GM12878 (cell line): ENCODE data around the gene CABLES1. TPM values are rescaled to one million over a fixed set of nuclear protein-coding genes. Genes with fewer than 3 reads are reported as not detected.

Source experiments
- ATAC-seq: fragments of 200-7000 bp; cut with Tn5 transposase; 3 replicates; pipeline ENCODE4 v1.9.1; 2020; ENCODE audit warnings: mild to moderate bottlenecking, moderate library complexity
- BruUV-seq: library from RNA; stranded (reverse); fragments of 400-500 nt; replicated peaks from 2 replicates; lab custom pipeline; 2021; lab: Mats Ljungman, UMichigan
- CTCF ChIA-PET: fragments of 300-600 bp; sonication (Branson Sonifier 250); formaldehyde crosslinking; extraction: SDS; loops from one replicate; lab custom pipeline; 2021; ENCODE audit warnings: inconsistent platforms; lab: Yijun Ruan, JAX
- POLR2A ChIA-PET: fragments of 350-600 bp; formaldehyde crosslinking; extraction: SDS; loops from one replicate; lab custom pipeline; 2021; ENCODE audit warnings: inconsistent platforms; lab: Charles Lee
- RAD21 ChIA-PET: fragments of 300-600 bp; sonication (Branson Sonifier 250); formaldehyde crosslinking; loops from one replicate; lab custom pipeline; 2023; ENCODE audit warnings: antibody characterized with exemption; ENCODE audit not compliant: unreplicated experiment; lab: Charles Lee
- SMC1A ChIA-PET: fragments of 300-600 bp; sonication (Branson Sonifier 250); formaldehyde crosslinking; loops from one replicate; lab custom pipeline; 2023; ENCODE audit not compliant: unreplicated experiment, uncharacterized antibody; lab: Charles Lee
- DNase-seq: peaks from one replicate; pipeline ENCODE4 v3.0.0-alpha.2; 2011; ENCODE audit warnings: low read depth, low spot score
- FAIRE-seq: peaks from 3 replicates; lab custom pipeline; 2011; peaks lifted over from hg19 to GRCh38; lab: Jason Lieb, UNC
- H2AFZ ChIP-seq: 2 replicates; pipeline ENCODE4 v1.6.0; 2011; ENCODE audit warnings: low read depth, low read length, control low read depth; ENCODE audit not compliant: control insufficient read depth
- H3K27ac ChIP-seq: 2 replicates; pipeline ENCODE4 v1.5.1; 2011; ENCODE audit warnings: control low read depth; ENCODE audit not compliant: control insufficient read depth, insufficient read depth
- H3K27me3 ChIP-seq, 2 experiments: replicated peaks in 1 of 2; 2 replicates each; pipeline versions ENCODE4 v1.6.0 to v1.6.1; 2011; ENCODE audit warnings: low read length in 1 of 2; ENCODE audit not compliant: control insufficient read depth in 2 of 2, insufficient read depth in 2 of 2
- H3K36me3 ChIP-seq, 2 experiments: 2 replicates each; pipeline ENCODE4 v1.5.1; 2011; ENCODE audit warnings: low read length in 1 of 2; ENCODE audit not compliant: control insufficient read depth in 2 of 2, insufficient read depth in 2 of 2
- H3K4me1 ChIP-seq: 2 replicates; pipeline ENCODE4 v1.6.1; 2011; ENCODE audit warnings: mild to moderate bottlenecking, low read length, moderate library complexity, mixed read lengths; ENCODE audit not compliant: control insufficient read depth, insufficient read depth
- H3K4me2 ChIP-seq: 2 replicates; pipeline ENCODE4 v1.6.0; 2011; ENCODE audit warnings: control low read depth; ENCODE audit not compliant: control insufficient read depth, insufficient read depth
- H3K4me3 ChIP-seq: fragments of 200-600 bp; sonication (generic); 2 replicates; pipeline ENCODE4 v1.5.1; 2016
- H3K79me2 ChIP-seq: 2 replicates; pipeline ENCODE4 v1.6.0; 2011; ENCODE audit warnings: low read length; ENCODE audit not compliant: control insufficient read depth, insufficient read depth
- H3K9ac ChIP-seq: 2 replicates; pipeline ENCODE4 v1.8.0; 2011; ENCODE audit warnings: low read length, control low read depth, mixed read lengths; ENCODE audit not compliant: control insufficient read depth, insufficient read depth
- H3K9me3 ChIP-seq: replicated peaks from 3 replicates; pipeline ENCODE4 v1.5.1; 2011; ENCODE audit warnings: mild to moderate bottlenecking, low read length; ENCODE audit not compliant: control insufficient read depth, insufficient read depth
- H4K20me1 ChIP-seq: 2 replicates; pipeline ENCODE4 v1.6.0; 2011; ENCODE audit not compliant: control insufficient read depth, insufficient read depth
- BACH1 ChIP-seq: fragments of 450-650 bp; IDR thresholded peaks from 2 replicates; pipeline ENCODE4 v1.6.1; 2017; ENCODE audit warnings: mild to moderate bottlenecking, borderline replicate concordance
- EGR1 ChIP-seq, 2 experiments: IDR thresholded peaks; 1 replicate in 1 of 2; 2 replicates in 1 of 2; pipeline ENCODE4 v1.6.1; 2011 to 2012; ENCODE audit warnings: low read depth in 2 of 2, low read length in 2 of 2, borderline replicate concordance in 1 of 2, mild to moderate bottlenecking in 1 of 2, moderate library complexity in 1 of 2
- ESRRA ChIP-seq: IDR thresholded peaks from 2 replicates; pipeline ENCODE4 v1.6.1; 2012; ENCODE audit warnings: mild to moderate bottlenecking, low read length, improper control_type of control experiment
- GATAD2B ChIP-seq: fragments of 450-650 bp; conservative IDR thresholded peaks from 2 replicates; pipeline ENCODE4 v1.6.1; 2017; ENCODE audit warnings: low read depth, mild to moderate bottlenecking, moderate library complexity
- HDAC2 ChIP-seq: fragments of 200-600 bp; sonication (generic); IDR thresholded peaks from 2 replicates; pipeline ENCODE4 v1.6.1; 2017
- HSF1 ChIP-seq: fragments of 150-350 bp; IDR thresholded peaks from 2 replicates; pipeline ENCODE4 v1.6.1; 2014; ENCODE audit warnings: mild to moderate bottlenecking, low read depth, low read length
- JUND ChIP-seq: IDR thresholded peaks from 2 replicates; pipeline ENCODE4 v1.6.1; 2012; ENCODE audit warnings: low read depth, mild to moderate bottlenecking, low read length, improper control_type of control experiment, moderate library complexity
- MEF2B ChIP-seq: fragments of 450-650 bp; IDR thresholded peaks from 2 replicates; pipeline ENCODE4 v1.6.1; 2018; ENCODE audit warnings: mild to moderate bottlenecking, moderate library complexity; ENCODE audit not compliant: partially characterized antibody, poor library complexity, severe bottlenecking
- MXI1 ChIP-seq: fragments of 150-350 bp; IDR thresholded peaks from 2 replicates; pipeline ENCODE4 v1.6.1; 2011; ENCODE audit warnings: low read depth, mild to moderate bottlenecking, inconsistent platforms, low read length, improper control_type of control experiment
- NFYB ChIP-seq: IDR thresholded peaks from 2 replicates; pipeline ENCODE4 v1.6.1; 2011; ENCODE audit warnings: low read depth, mild to moderate bottlenecking, low read length, improper control_type of control experiment, moderate library complexity; ENCODE audit not compliant: insufficient read depth
- NR2C2 ChIP-seq: IDR thresholded peaks from 2 replicates; pipeline ENCODE4 v1.6.1; 2011; ENCODE audit warnings: borderline replicate concordance, low read depth; ENCODE audit not compliant: control insufficient read depth, insufficient read length
- POLR2AphosphoS5 ChIP-seq: IDR thresholded peaks from 2 replicates; pipeline ENCODE4 v1.6.1; 2011; ENCODE audit warnings: mild to moderate bottlenecking, low read length, inconsistent platforms
- RAD51 ChIP-seq: fragments of 450-650 bp; IDR thresholded peaks from 2 replicates; pipeline ENCODE4 v1.6.1; 2016; ENCODE audit warnings: moderate library complexity, mild to moderate bottlenecking, inconsistent platforms
- RUNX3 ChIP-seq: IDR thresholded peaks from 2 replicates; pipeline ENCODE4 v1.6.1; 2012; ENCODE audit warnings: low read length, inconsistent platforms
- ZNF274 ChIP-seq: IDR thresholded peaks from one replicate; pipeline ENCODE4 v1.8.0; 2011; ENCODE audit not compliant: insufficient read length, insufficient read depth
- ZNF687 ChIP-seq: fragments of 450-650 bp; IDR thresholded peaks from 2 replicates; pipeline ENCODE4 v1.6.1; 2017; ENCODE audit warnings: mild to moderate bottlenecking, moderate library complexity
- WGBS: methylation state at CpG from one replicate; pipeline ENCODE4 v1.1.6; 2016; ENCODE audit warnings: low lambda C conversion rate; ENCODE audit not compliant: insufficient replicate concordance, insufficient coverage; ENCODE audit errors: missing lambda C conversion rate; 5-methylcytosine and 5-hydroxymethylcytosine counted together
- in situ Hi-C: fragments of 300-500 bp; cut with MboI; formaldehyde crosslinking; loops from 9 replicates; pipeline ENCODE4 v1.14.3; 2018; ENCODE audit warnings: mixed read lengths
- intact Hi-C: fragments of 100-400 bp; cut with micrococcal nuclease; formaldehyde crosslinking; loops from one replicate; pipeline ENCODE4 v1.14.2; 2022; ENCODE audit not compliant: unreplicated experiment
- polyA plus RNA-seq, 11 experiments: library from polyadenylated mRNA; depleted of rRNA in 4 of 11; unstranded in 6 of 11; stranded (reverse) in 5 of 11; fragments of >200 nt; fragmentation: Nextera tagmentation in 4 of 11; fragmentation: Illumina TruSeq in 1 of 11; extraction: Ambion mirVana in 4 of 11; extraction: Trizol in 1 of 11; gene quantifications; 1 replicate in 1 of 11; 2 replicates in 10 of 11; pipeline versions ENCODE4 v1.2.1 to v1.2.3, GENCODE V29; 2011 to 2016; ENCODE audit warnings: inconsistent platforms in 2 of 11, missing spikeins in 2 of 11, low read depth in 1 of 11
- total RNA-seq, 4 experiments: library from RNA; depleted of rRNA in 3 of 4; stranded (reverse); fragments of >200 nt in 3 of 4; fragmentation: Illumina TruSeq in 1 of 4; extraction: Trizol in 1 of 4; gene quantifications; 2 replicates each; pipeline versions ENCODE4 v1.2.1 to v1.2.3, GENCODE V29; 2013 to 2021

Gene CABLES1
- total and polyA plus RNA-seq, 10 of the 15 experiments (the other 5 are each of a cell fraction or from before 2014, with no cell fraction given) = 2.9 to 27.2 (median 8.2) TPM

- Histone ChIP-seq H3K9me3 (no peaks in the 10 kb centered on the region), H3K4me2 (no peak overlapping the region), H2AFZ (no peak overlapping the region), H3K36me3 (no peaks in the 10 kb centered on the region), H3K4me1 (no peaks in the 10 kb centered on the region), H4K20me1 (no peaks in the 10 kb centered on the region), H3K4me3 (no peak overlapping the region), H3K27me3 (no peaks in the 10 kb centered on the region), H3K27ac (no peak overlapping the region), H3K79me2 (no peaks in the 10 kb centered on the region), H3K9ac (no peak overlapping the region)
- FAIRE-seq (no peak), ATAC-seq (no peak), DNase-seq (no peak)
- no TSS peak for BruUV-seq
- ChIA-PET CTCF (interaction anchor here (0.8 kb wide), 1 partner anchor 172 kb away, joined by 3 read pairs; no protein-coding TSS in a partner anchor), SMC1A (interaction anchor here (1.4 to 1.6 kb wide), 3 partner anchors 10 to 15 kb away, joined by 3 to 4 read pairs (median 3); no protein-coding TSS in a partner anchor), POLR2A (interaction anchor here (1.3 kb wide), 1 partner anchor 15 kb away, joined by 6 read pairs; no protein-coding TSS in a partner anchor), RAD21 (no interaction called here)
- WGBS = 56% methylated on average over 12 of the region's 12 CpGs
- in situ Hi-C loops (no loop called here), intact Hi-C loops (no loop called here)
- TF ChIP-seq EGR1 (IDR thresholded peaks at IDR 0.05; ENCODE audit: borderline replicate concordance in 1 of 2, low read depth in 2 of 2, low read length in 2 of 2) = no peak
- no peak for TF ChIP-seq RAD51
- no peak for TF ChIP-seq MXI1
- no peak for TF ChIP-seq BACH1
- TF ChIP-seq GATAD2B = no peak
- no peak for TF ChIP-seq NFYB
- no peak for TF ChIP-seq MEF2B
- no peak for TF ChIP-seq ZNF687
- TF ChIP-seq HSF1 = no peak
- TF ChIP-seq HDAC2 = no peak
- TF ChIP-seq NR2C2 = no peak
- no peak for TF ChIP-seq ESRRA
- TF ChIP-seq POLR2AphosphoS5 = no peak
- no peak for TF ChIP-seq JUND
- no peak for TF ChIP-seq ZNF274
- TF ChIP-seq RUNX3 = no peak
Observed at GRCh38 chr18:23101861-23102432, 33.3 kb upstream of the CABLES1 start.
